ENCODE results near the gene CACNA2D2. TPM values are rescaled to one million over a fixed set of nuclear protein-coding genes. Genes with fewer than 3 reads are reported as not detected.

The CACNA2D2 gene
- total and polyA plus RNA-seq, 2 of the 4 experiments (the other 2 are of a cell fraction): 0.15 TPM; not detected in 1

- Histone ChIP-seq H3K4me1 (ENCODE audit: control insufficient read depth, insufficient read depth, low read length) (peaks cover 6% of the 10 kb centered on the region; the same call in 1 of the 2 replicates), H2AK9ac (replicated peaks; ENCODE audit: low read depth, low read length, poor library complexity) (no peak overlapping the region), H3K9me3 (ENCODE audit: control insufficient read depth, insufficient read depth, low read length) (peaks cover 2% of the 10 kb centered on the region; the same call in 1 of the 2 replicates), H2BK5ac (ENCODE audit: low read depth, low read length, poor library complexity, severe bottlenecking) (no peak overlapping the region), H4K91ac (ENCODE audit: insufficient read depth, low read depth, low read length) (no peak overlapping the region), H3K56ac (ENCODE audit: extremely low read depth, insufficient read depth, low read length) (no peak overlapping the region), H3K27ac (ENCODE audit: insufficient read depth, low read length) (no peak overlapping the region), H3K9ac (ENCODE audit: low read depth, low read length) (no peak overlapping the region), H4K8ac (ENCODE audit: low read depth in 2 of 2, low read length in 2 of 2) (no peak overlapping the region), H3K4me2 (ENCODE audit: low read depth, low read length) (no peak overlapping the region), H3K4ac (ENCODE audit: low read depth, low read length) (no peak overlapping the region), H3K36me3 (ENCODE audit: control insufficient read depth, insufficient read depth, low read length) (peaks cover 33% of the 10 kb centered on the region), H3K18ac (ENCODE audit: low read depth, low read length) (no peak overlapping the region), H3K14ac (replicated peaks; ENCODE audit: low read depth, low read length) (no peak overlapping the region), H2AFZ (replicated peaks; ENCODE audit: low read length, poor library complexity) (no peak overlapping the region), H3K27me3 (ENCODE audit: control insufficient read depth, insufficient read depth, low read length) (no peaks in the 10 kb centered on the region), H3K4me3 (ENCODE audit: insufficient read depth, low read depth, low read length) (no peak overlapping the region), H2BK15ac (ENCODE audit: low read depth, low read length) (no peak overlapping the region), H2AK5ac (ENCODE audit: low read depth, low read length) (no peak overlapping the region), H3K79me1 (ENCODE audit: low read depth in 1 of 2, low read length in 2 of 2) (peaks cover 13 to 36% of the 10 kb centered on the region in 2 experiments), H4K20me1 (ENCODE audit: insufficient read depth, low read length) (0 out of 2 replicates have a peak, but pooled peaks cover 13% of the 10 kb centered on the region), H3K9me1 (ENCODE audit: insufficient read depth, low read length) (peaks cover 18% of the 10 kb centered on the region), H3K23ac (ENCODE audit: low read depth, low read length) (no peak overlapping the region), H4K5ac (ENCODE audit: low read depth, low read length) (no peak overlapping the region), H2BK20ac (ENCODE audit: low read depth, low read length) (no peak overlapping the region), H2BK120ac (ENCODE audit: low read depth, low read length) (no peak overlapping the region)
- POLR2A ChIA-PET (ENCODE audit: unreplicated experiment): no interaction called here
- ATAC-seq (ENCODE audit: low read depth) (no peak), DNase-seq (no peak)
- dilution Hi-C loops (cut with HindIII; ENCODE audit: low sequenced_read_pairs, unreplicated experiment): no loop called here
- WGBS, 2 experiments (ENCODE audit: extremely low coverage in 2 of 2, insufficient read length in 1 of 2): 89% methylated on average over 3 of the region's 3 CpGs; no CpG with 5 or more reads in 1 of the 2 experiments
- CTCF ChIA-PET: no interaction called here
- intact Hi-C loops (cut with micrococcal nuclease): no loop called here
- in situ Hi-C loops (cut with MboI; ENCODE audit: low sequenced_read_pairs): no loop called here
- no peak for TF ChIP-seq RFX5 (IDR thresholded peaks at IDR 0.05; ENCODE audit: low read depth, low read length)
- TF ChIP-seq CEBPB (IDR thresholded peaks at IDR 0.05; ENCODE audit: low read depth, low read length): no peak
- TF ChIP-seq MXI1 (IDR thresholded peaks at IDR 0.05; ENCODE audit: borderline replicate concordance, low read depth, low read length): no peak
- TF ChIP-seq NFE2L2 (IDR thresholded peaks at IDR 0.05; ENCODE audit: low read depth, low read length): no peak
- no peak for TF ChIP-seq BHLHE40 (IDR thresholded peaks at IDR 0.05; ENCODE audit: low read depth, low read length)
- no peak for TF ChIP-seq MAZ (IDR thresholded peaks at IDR 0.05; ENCODE audit: borderline replicate concordance, low read depth, low read length)
- TF ChIP-seq SMC3 (IDR thresholded peaks at IDR 0.05; ENCODE audit: low read depth, low read length): no peak
- TF ChIP-seq FOS (IDR thresholded peaks at IDR 0.05; ENCODE audit: low read depth, low read length): no peak
- no peak for TF ChIP-seq MAFK (IDR thresholded peaks at IDR 0.05; ENCODE audit: low read depth, low read length)
- TF ChIP-seq RCOR1 (IDR thresholded peaks at IDR 0.05; ENCODE audit: insufficient replicate concordance, low read length): no peak
- TF ChIP-seq RAD21 (IDR thresholded peaks at IDR 0.05; ENCODE audit: low read length): no peak
- TF ChIP-seq ELK1 (IDR thresholded peaks at IDR 0.05; ENCODE audit: borderline replicate concordance, low read depth, low read length): no peak
- no peak for TF ChIP-seq CHD1 (IDR thresholded peaks at IDR 0.05; ENCODE audit: low read depth, low read length)
- TF ChIP-seq CTCF (conservative IDR thresholded peaks at IDR 0.05; ENCODE audit: low read depth, low read length): no peak
- TF ChIP-seq POLR2A (IDR thresholded peaks at IDR 0.05; ENCODE audit: low read depth, low read length): no peak
- no peak for TF ChIP-seq USF2 (IDR thresholded peaks at IDR 0.05; ENCODE audit: low read depth, low read length)
- BruUV-seq (replicated peaks): no TSS peak
These were observed 189.1 kb downstream of the CACNA2D2 start for GRCh38 chr3:50314342-50314741.
